PFSK-1 (cell line): ENCODE results near the gene SIVA1.

Experiments
- FOXP2 ChIP-seq: optimal IDR thresholded peaks from 2 replicates; pipeline ENCODE3; 2011; ENCODE audit warnings: borderline replicate concordance, control low read depth, inconsistent platforms; ENCODE audit not compliant: insufficient read depth; ENCODE audit errors: extremely low read length, extremely low read depth
- POLR2AphosphoS5 ChIP-seq: IDR thresholded peaks from 2 replicates; pipeline ENCODE4 v1.6.1; 2012; ENCODE audit warnings: low read depth, mild to moderate bottlenecking, control low read depth, low read length, moderate library complexity
- SIN3A ChIP-seq: IDR thresholded peaks from 2 replicates; pipeline ENCODE4 v1.6.1; 2012; ENCODE audit warnings: mild to moderate bottlenecking, low read length, moderate library complexity, borderline replicate concordance; ENCODE audit not compliant: insufficient read depth
- TAF1 ChIP-seq: IDR thresholded peaks from 2 replicates; pipeline ENCODE4 v1.6.1; 2012; ENCODE audit warnings: low read length, control low read depth, borderline replicate concordance; ENCODE audit not compliant: insufficient read depth
- TF ChIP-seq, protein P1 (sequence below), 2 experiments: IDR thresholded peaks; 2 replicates each; pipeline versions ENCODE4 v1.6.1 to v1.8.0; 2011 to 2012; ENCODE audit warnings: low read depth in 2 of 2, low read length in 2 of 2, control low read depth in 1 of 2, inconsistent platforms in 1 of 2, mild to moderate bottlenecking in 1 of 2, moderate library complexity in 1 of 2; ENCODE audit not compliant: insufficient read depth in 1 of 2

Gene SIVA1

DNA sequence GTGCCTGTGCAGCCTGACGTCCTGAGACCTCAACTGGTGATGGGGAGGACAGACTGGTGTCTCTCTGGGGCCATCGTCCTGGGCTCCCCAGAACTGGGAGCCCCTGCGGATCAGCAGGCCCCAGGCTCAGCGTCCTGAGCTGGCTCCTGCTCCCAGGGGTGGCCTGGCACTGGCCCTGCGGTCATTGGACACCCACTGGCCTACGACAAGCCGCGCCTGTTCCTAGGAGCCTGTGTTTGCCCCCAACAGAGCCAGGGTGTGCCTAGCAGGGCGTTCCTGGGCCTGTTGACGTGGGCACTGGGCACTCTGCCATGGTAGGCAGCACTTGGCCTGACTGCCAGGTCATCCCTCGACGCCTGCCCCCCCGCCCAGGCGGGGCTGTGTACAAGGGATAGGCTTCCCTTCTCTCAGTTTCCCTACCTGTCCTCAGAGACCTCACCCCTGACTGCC, 20.6 kb upstream of the SIVA1 start:
- TF ChIP-seq POLR2AphosphoS5 = no peak
- no peak for TF ChIP-seq SIN3A
- TF ChIP-seq TAF1 = no peak
- no peak for TF ChIP-seq FOXP2
- TF ChIP-seq, protein P1, sequence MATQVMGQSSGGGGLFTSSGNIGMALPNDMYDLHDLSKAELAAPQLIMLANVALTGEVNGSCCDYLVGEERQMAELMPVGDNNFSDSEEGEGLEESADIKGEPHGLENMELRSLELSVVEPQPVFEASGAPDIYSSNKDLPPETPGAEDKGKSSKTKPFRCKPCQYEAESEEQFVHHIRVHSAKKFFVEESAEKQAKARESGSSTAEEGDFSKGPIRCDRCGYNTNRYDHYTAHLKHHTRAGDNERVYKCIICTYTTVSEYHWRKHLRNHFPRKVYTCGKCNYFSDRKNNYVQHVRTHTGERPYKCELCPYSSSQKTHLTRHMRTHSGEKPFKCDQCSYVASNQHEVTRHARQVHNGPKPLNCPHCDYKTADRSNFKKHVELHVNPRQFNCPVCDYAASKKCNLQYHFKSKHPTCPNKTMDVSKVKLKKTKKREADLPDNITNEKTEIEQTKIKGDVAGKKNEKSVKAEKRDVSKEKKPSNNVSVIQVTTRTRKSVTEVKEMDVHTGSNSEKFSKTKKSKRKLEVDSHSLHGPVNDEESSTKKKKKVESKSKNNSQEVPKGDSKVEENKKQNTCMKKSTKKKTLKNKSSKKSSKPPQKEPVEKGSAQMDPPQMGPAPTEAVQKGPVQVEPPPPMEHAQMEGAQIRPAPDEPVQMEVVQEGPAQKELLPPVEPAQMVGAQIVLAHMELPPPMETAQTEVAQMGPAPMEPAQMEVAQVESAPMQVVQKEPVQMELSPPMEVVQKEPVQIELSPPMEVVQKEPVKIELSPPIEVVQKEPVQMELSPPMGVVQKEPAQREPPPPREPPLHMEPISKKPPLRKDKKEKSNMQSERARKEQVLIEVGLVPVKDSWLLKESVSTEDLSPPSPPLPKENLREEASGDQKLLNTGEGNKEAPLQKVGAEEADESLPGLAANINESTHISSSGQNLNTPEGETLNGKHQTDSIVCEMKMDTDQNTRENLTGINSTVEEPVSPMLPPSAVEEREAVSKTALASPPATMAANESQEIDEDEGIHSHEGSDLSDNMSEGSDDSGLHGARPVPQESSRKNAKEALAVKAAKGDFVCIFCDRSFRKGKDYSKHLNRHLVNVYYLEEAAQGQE (IDR thresholded peaks at IDR 0.05; ENCODE audit: insufficient read depth in 1 of 2, low read depth in 2 of 2, low read length in 2 of 2) = no peak

DNA sequence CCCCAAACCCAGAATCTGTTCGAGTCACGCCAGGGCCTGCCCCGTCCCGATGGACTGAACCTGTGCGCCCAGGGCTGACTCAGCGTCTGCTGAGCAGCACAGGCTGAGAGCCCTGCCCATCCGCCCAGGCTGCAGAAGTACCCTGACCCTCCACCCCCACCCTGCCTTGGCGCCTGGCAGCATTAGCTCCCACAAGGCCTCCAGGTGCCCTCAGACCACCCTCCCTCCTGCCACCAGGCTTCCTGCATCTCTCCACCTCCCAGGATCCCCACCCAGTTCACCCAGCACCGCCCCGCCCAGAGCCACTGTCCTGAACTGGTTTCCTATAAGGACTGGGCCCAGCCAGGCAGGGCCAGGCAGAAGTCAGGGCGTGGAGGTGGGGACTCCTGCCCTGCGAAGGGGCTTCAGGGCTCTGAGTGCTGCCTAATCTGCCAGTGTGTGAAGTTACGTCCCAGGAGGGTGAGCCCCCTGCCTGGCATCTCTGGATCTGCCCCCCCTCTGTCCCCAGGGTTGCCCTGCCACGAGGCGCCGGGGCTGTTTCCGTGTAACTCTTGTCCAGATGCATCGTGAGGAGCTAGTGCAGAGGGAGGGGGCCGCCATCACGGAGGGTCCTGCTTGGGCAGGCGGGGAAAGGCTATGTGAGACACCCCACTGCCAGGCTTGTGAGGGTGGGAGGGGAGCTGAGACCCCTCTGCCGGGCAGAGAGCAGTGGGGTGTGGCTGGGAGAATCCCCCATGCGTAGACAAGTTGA, 19.8 kb upstream of the SIVA1 start:
- TF ChIP-seq, protein P1 (IDR thresholded peaks at IDR 0.05; ENCODE audit: insufficient read depth in 1 of 2, low read depth in 2 of 2, low read length in 2 of 2) = no peak
- TF ChIP-seq SIN3A (no peak), POLR2AphosphoS5 (no peak), FOXP2 (no peak), TAF1 (no peak)

DNA sequence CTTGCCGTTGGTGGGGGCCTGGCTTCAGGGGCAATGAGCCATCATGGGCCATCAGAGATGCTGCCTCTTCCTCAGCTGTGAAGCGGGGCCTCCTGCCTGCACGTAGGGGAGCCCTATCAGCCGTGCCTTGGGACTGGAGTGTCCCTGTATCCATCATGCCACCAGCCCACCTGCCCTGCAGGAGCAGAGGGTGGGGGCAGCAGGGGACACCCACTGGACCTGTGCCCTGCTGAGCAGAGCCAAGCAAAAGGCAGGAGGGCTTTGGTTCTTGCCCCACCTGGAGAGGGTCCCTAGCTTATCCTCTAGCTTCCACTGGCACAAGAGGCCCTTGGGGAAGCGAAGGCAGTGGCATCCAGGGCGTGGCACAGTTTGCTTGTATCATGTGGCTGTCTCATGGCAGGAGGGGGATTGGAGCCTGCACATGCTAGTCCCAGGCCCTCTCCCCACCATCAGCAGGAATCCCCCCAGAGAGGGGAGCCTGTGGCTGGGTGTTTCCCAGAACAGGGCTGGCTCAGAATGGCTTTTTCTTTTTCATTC, 18.8 kb upstream of the SIVA1 start:
- no peak for TF ChIP-seq SIN3A
- TF ChIP-seq TAF1 = no peak
- TF ChIP-seq POLR2AphosphoS5 = no peak
- TF ChIP-seq, protein P1 (IDR thresholded peaks at IDR 0.05; ENCODE audit: insufficient read depth in 1 of 2, low read depth in 2 of 2, low read length in 2 of 2) = no peak
- no peak for TF ChIP-seq FOXP2

DNA sequence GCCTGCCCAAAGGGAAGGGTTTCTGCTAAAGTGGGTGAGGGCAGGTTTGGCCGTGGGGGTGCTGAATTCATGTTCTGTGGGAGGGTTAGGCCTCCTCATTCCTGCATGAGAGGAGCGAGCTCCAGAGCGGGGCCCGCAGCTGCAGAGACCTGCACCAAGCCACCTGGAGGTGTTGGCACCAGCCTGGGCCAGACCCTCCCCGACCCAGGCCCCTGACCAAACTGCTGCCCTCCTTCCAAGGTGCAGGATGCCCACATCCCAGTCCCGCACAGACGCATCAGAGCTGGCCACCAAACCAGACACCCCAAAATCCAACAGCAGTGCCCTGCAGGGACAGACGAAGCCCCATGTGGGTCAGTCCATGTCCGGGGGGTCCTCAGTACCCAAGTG, 18.4 kb upstream of the SIVA1 start:
- TF ChIP-seq SIN3A (no peak), POLR2AphosphoS5 (no peak), FOXP2 (no peak), TAF1 (no peak)
- TF ChIP-seq, protein P1 (IDR thresholded peaks at IDR 0.05; ENCODE audit: insufficient read depth in 1 of 2, low read depth in 2 of 2, low read length in 2 of 2) = no peak
